Measurements from ENCODE around the gene FOXO6.

FOXO6 gene

GRCh38 chr1:41340655-41341364 lies 20.4 kb upstream of the FOXO6 start:
- Mint-ChIP-seq H3K9me3 (peaks cover 3% of the 10 kb centered on the region), H3K27ac (no peak overlapping the region), H3K4me1 (ENCODE audit: low read depth) (peaks cover 12% of the 10 kb centered on the region), H3K27me3 (ENCODE audit: low read depth) (peaks cover 37% of the 10 kb centered on the region), H3K36me3 (ENCODE audit: low read depth) (no peaks in the 10 kb centered on the region), H3K4me3 (no peak overlapping the region)

DNA sequence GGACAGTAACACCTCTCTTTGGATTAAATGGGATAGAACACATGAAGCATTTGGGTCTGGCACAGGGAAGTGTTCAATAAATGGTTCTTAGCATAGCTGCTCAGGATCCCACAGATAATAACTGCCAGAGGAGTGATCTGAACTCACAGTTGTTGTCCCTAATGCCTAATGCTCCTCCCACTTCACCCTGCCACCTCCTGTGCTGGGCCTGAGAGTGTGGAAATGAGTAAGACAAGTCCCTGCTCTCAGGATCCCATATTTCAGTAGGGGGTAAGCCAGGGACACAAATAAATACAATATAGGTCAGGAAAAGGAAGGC lies 19.9 kb upstream of the FOXO6 start:
- Mint-ChIP-seq H3K4me3 (no peak overlapping the region), H3K27me3 (ENCODE audit: low read depth) (peaks cover 35% of the 10 kb centered on the region), H3K9me3 (peaks cover 3% of the 10 kb centered on the region), H3K36me3 (ENCODE audit: low read depth) (no peaks in the 10 kb centered on the region), H3K4me1 (ENCODE audit: low read depth) (peaks cover 12% of the 10 kb centered on the region), H3K27ac (no peak overlapping the region)

DNA sequence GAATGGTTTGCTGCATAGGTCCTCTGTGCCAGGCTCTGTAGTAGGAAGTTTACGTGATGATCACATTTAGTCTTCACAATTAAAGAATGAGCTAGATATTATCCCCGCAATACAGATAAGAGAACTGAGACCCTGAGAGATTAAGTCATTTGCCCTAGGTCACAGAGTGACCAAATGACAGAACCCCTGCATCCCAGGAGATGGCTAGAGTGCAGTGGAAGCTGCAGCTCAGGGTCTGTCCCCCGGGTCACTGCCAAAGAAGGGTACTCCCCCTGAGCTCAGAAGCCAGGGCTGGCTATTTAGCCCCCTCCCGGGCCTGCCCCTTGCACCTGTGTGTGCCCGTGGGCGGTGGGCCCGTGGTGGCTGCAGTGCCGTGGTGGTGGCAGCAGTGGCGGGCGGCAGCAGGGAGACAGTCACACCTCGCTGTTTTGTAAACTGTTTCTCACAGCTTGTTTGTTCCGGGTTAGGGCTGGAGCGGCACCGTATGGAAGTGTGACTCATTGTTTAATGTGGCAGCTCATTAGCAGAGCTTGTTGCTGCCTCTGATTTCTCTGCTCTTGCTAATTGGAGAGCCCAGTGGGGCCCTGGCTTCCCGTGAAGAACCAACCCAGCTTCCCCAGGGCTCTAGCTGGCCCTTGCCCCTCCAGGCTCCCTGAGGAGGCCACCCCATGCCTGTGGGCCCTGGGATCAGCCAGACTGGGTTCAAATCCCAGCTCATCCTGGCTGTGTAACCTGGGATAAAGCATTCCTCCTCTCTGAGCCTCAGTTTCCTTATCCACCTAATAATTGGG lies 19.3 kb upstream of the FOXO6 start:
- Mint-ChIP-seq H3K9me3 (peaks cover 3% of the 10 kb centered on the region), H3K36me3 (ENCODE audit: low read depth) (no peaks in the 10 kb centered on the region), H3K4me3 (no peak overlapping the region), H3K4me1 (ENCODE audit: low read depth) (peaks cover 12% of the 10 kb centered on the region), H3K27ac (no peak overlapping the region), H3K27me3 (ENCODE audit: low read depth) (peaks cover 31% of the 10 kb centered on the region)

DNA sequence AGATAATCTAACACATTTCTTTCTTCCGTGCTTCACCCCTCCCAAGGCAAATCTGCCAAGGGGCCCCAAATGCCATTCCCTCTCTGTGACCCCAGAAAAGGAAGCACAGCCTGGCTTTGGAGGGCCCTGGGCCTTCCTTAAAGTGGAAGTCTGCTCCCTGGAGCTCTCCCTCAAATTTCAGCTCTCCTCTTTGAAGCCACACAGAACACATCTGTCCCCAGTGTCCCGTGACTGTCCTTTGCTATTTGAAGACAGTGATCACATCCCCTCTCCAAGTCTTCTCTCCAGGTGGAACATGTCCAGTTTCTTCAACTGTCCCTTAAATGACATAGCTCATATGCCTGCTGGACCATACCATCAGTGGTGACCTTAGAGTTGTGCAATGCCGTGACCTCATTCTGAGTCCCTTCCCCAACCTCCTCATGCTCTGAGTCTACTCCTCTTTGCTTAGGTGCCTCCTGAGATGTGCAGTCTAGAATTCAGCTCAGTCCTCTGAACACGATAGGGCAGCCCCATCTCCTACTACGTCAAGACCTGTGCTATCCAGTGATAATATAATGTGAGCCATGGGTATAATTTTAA lies 18.4 kb upstream of the FOXO6 start:
- no peaks in the 10 kb centered on the region for H3K36me3 Mint-ChIP-seq (ENCODE audit: low read depth)
- no peak overlapping the region for H3K4me3 Mint-ChIP-seq
- H3K9me3 Mint-ChIP-seq = peaks cover 3% of the 10 kb centered on the region
- peaks cover 25% of the 10 kb centered on the region for H3K27me3 Mint-ChIP-seq (ENCODE audit: low read depth)
- peaks cover 12% of the 10 kb centered on the region for H3K4me1 Mint-ChIP-seq (ENCODE audit: low read depth)
- H3K27ac Mint-ChIP-seq = no peak overlapping the region

DNA sequence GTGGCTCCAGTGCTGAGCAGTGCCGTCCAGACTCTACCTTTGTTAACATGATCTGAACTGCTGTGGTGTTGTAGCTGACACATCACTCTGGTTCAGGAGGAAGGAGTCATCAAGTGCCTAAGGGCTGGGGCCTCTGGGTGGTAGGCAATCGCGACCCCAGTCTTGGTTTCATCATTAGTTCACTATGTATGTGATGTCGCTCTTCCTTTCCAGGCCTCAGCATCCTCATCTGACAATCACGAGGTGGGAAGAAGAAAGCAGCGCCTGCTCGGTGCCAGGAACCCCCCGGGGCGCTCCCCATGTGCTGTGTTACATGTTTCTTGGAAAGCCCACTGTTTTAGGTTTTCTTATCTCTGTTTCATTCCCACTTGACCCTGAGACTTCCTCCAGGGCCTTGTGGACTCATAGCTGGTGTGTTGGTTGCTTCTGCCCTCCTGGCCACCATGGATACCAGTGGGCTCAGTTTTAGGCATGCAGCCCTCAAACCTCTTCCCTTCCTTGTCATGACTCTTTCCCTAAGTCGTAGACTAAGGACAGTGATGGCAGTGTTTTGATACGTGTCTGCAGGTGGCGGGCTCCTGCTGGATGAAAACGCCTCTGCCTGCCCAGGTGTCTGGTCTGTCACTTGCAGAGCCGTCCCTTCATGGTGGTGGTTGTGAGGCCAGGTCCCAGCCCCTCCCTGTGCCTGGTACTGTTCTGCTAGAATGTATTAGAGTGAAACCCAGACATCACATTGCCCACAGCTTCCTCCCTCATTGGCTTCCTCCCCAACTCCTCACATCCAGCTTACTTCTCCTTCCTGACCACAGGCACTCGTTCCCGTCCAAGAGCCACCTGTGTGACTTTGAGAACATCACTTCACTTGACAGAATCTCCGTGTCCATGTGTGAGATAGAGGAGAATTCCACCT lies 17.2 kb upstream of the FOXO6 start:
- Mint-ChIP-seq H3K4me1 (ENCODE audit: low read depth) (peaks cover 12% of the 10 kb centered on the region), H3K27ac (peak overlapping the region; percentile 60), H3K36me3 (ENCODE audit: low read depth) (no peaks in the 10 kb centered on the region), H3K27me3 (ENCODE audit: low read depth) (peaks cover 18% of the 10 kb centered on the region), H3K9me3 (no peaks in the 10 kb centered on the region), H3K4me3 (no peak overlapping the region)

- H3K4me3 Mint-ChIP-seq = no peak overlapping the region
- H3K9me3 Mint-ChIP-seq = no peaks in the 10 kb centered on the region
- H3K36me3 Mint-ChIP-seq (ENCODE audit: low read depth) = no peaks in the 10 kb centered on the region
- no peak overlapping the region for H3K27ac Mint-ChIP-seq
- H3K4me1 Mint-ChIP-seq (ENCODE audit: low read depth) = peaks cover 12% of the 10 kb centered on the region
- H3K27me3 Mint-ChIP-seq (ENCODE audit: low read depth) = peaks cover 16% of the 10 kb centered on the region
Measured at GRCh38 chr1:41344708-41345159, 16.5 kb upstream of the FOXO6 start.

DNA sequence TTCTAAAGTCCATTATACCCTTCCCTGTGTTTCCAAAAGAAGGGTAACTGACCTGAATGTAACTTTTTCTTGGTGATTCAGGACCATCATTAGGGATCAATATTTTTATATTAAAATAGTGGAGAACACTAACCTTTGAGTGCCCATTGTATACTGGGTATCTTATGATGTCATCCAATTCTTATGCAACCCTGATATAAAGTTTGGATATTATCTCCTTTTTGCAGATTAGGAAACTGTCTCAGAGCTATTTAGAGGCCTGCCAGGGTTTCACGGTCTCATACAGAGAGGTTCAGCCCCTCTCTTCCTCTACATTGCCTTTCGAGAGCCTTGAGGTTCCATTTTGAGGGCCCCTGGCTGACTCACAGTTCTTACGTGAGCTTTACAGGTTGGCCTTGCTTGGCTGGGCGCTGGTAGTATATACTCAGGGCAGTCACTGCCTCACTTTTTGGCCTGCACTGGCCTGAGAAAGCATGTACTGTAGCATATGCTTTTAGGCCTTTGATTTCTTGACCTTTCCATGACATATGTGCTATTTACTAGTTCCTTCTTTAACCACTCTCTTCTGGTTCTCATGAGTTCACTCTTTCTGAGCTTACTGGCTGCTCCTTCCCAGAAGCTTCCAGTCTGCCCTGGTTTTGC lies 15.7 kb upstream of the FOXO6 start:
- peaks cover 16% of the 10 kb centered on the region for H3K27me3 Mint-ChIP-seq (ENCODE audit: low read depth)
- no peaks in the 10 kb centered on the region for H3K36me3 Mint-ChIP-seq (ENCODE audit: low read depth)
- no peak overlapping the region for H3K4me3 Mint-ChIP-seq
- peaks cover 12% of the 10 kb centered on the region for H3K4me1 Mint-ChIP-seq (ENCODE audit: low read depth)
- H3K27ac Mint-ChIP-seq = no peak overlapping the region
- no peaks in the 10 kb centered on the region for H3K9me3 Mint-ChIP-seq

DNA sequence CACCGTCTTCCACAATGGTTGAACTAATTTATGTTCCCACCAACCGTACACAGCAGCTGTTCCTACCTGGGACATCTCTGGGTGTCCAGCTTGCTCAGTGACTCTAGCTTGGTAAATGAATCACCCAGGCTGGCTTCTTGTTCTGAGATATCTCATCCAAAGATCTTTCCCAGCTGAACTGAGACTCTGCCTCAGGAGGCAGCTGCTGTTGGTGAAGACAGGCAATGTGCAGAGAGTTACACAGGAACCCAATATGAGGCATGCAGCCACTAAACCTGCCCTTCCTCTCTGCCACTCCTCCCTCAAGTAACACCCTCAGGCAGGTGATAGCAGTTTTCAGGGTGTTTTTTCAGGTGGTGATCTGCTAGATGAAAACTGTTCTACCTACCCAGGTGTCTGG lies 14.0 kb upstream of the FOXO6 start:
- Mint-ChIP-seq H3K4me1 (ENCODE audit: low read depth) (peaks cover 12% of the 10 kb centered on the region), H3K4me3 (no peak overlapping the region), H3K36me3 (ENCODE audit: low read depth) (no peaks in the 10 kb centered on the region), H3K9me3 (no peaks in the 10 kb centered on the region), H3K27me3 (ENCODE audit: low read depth) (peaks cover 15% of the 10 kb centered on the region), H3K27ac (no peak overlapping the region)

GRCh38 chr1:41348394-41348793 lies 12.8 kb upstream of the FOXO6 start:
- Mint-ChIP-seq H3K36me3 (ENCODE audit: low read depth) (no peaks in the 10 kb centered on the region), H3K27me3 (ENCODE audit: low read depth) (peaks cover 13% of the 10 kb centered on the region), H3K9me3 (no peaks in the 10 kb centered on the region), H3K27ac (no peak overlapping the region), H3K4me1 (ENCODE audit: low read depth) (peaks cover 12% of the 10 kb centered on the region), H3K4me3 (no peak overlapping the region)

DNA sequence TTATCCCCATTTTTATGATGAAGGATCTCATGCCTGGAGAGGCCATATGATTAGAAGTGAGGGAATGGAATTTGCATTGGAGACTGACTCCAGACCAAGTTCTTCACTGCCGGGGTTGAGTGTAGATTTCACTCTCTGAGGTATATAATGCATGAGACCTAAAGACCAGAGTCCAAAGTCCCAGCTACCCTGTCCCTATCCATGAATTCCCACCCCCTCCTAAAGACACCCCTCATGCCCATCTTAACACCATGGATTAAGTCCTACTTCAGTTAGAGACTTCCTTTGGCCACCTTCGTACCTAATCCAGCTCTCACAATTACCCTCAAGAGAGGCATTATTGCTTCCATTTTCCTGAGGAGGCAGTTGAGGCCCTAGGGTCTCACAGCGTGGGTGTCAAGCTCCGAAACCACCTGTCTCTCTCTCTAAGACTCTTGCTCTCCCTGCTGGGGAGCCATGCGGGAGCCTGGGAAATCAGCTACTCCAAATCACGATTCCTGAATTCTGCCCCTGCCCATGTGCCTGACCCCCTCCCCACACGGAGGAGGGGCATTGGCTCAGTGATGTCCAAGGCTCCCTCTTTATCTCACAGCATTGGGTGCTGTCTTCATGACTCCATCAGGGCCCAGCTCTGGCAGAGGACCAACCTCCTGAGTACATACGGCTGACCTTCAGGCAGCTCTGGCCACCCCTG lies 11.7 kb upstream of the FOXO6 start:
- no peak overlapping the region for H3K4me3 Mint-ChIP-seq
- H3K36me3 Mint-ChIP-seq (ENCODE audit: low read depth) = no peaks in the 10 kb centered on the region
- H3K27ac Mint-ChIP-seq = no peak overlapping the region
- peaks cover 5% of the 10 kb centered on the region for H3K4me1 Mint-ChIP-seq (ENCODE audit: low read depth)
- no peaks in the 10 kb centered on the region for H3K9me3 Mint-ChIP-seq
- peaks cover 13% of the 10 kb centered on the region for H3K27me3 Mint-ChIP-seq (ENCODE audit: low read depth)

DNA sequence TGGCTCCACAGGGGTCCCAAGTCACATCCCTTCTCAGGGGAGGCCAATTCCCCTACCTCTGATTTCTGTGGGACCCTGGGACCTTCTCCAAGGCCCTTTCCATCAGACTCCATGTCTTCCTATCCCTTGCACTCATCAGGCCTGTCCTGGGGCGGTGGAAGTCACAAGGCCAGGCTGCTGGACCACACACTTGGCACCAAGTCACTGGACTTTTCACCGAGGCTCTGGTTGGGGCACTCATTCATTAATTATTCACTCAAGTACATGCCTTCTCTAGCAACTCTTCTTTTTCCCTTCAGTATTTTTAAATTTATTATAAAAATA lies 11.2 kb upstream of the FOXO6 start:
- H3K36me3 Mint-ChIP-seq (ENCODE audit: low read depth) = no peaks in the 10 kb centered on the region
- peaks cover 13% of the 10 kb centered on the region for H3K27me3 Mint-ChIP-seq (ENCODE audit: low read depth)
- H3K27ac Mint-ChIP-seq = no peak overlapping the region

DNA sequence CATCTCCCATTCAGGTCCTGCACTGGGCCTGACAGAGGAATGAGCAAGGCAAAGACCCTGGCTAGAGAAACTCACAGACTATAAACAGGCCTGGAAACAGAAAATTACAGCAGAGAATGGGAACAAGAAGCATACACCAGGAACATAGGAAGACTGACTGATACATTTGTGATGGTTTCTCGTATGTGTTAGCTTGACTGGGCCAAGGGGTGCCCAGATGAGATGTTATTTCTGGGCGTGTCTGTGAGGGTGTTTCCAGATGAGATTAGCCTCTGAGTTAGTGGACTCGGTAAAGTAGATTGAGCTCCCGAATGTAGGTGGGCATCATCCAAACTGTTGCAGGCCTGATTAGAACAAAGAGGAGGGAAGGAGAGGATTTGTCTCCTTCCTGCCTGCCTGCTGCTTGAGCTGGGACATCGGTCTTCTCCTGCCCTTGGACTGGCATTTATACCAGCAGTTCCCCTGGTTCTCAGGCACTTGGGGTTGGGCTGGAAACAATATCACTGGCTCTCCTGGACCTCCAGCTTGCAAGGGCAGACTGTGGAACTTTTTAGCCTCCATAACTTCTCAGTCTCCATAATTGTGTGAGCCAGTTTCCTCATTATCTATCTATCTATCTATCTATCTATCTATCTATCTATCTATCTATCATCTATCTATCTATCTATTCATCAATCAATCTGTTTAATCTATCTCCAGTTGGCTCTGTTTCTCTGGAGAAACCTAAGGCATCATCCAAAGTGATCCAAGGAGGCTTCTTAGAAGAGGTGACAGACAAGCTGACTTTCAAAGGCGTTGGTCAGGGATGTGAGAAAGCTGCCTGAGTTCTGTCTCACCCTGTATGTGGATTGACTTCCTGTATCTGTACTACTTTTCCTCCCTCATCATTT lies 9.7 kb upstream of the FOXO6 start:
- Mint-ChIP-seq H3K27me3 (ENCODE audit: low read depth) (peaks cover 18% of the 10 kb centered on the region), H3K4me1 (ENCODE audit: low read depth) (no peaks in the 10 kb centered on the region), H3K36me3 (ENCODE audit: low read depth) (no peaks in the 10 kb centered on the region), H3K4me3 (no peak overlapping the region), H3K9me3 (no peaks in the 10 kb centered on the region), H3K27ac (no peak overlapping the region)

More for the DNA sequence above, 11.2 kb upstream of the FOXO6 start:
- Mint-ChIP-seq H3K4me1 (ENCODE audit: low read depth) (peaks cover under 1% of the 10 kb centered on the region), H3K4me3 (no peak overlapping the region), H3K9me3 (no peaks in the 10 kb centered on the region)

DNA sequence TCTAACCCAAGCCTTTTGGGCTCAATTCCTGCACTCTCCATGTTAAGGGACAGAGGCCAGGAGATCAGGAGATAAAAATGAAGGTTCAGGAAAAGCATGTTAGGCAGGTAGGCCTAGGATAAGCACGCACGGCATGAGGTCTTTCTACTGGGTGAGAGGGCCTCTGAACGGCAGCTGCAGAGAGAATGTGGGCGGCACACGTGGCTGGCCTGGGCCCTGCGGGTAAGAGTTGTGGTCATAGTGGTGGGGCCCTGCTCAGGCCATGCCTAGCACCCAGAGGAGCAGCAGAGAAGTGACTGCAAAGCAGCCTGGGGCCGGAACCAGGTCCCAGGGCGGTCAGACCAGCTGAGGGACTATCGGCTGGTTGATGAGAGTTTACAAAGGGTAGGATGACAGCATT lies 7.5 kb upstream of the FOXO6 start:
- H3K4me1 Mint-ChIP-seq (ENCODE audit: low read depth) = no peaks in the 10 kb centered on the region
- H3K27me3 Mint-ChIP-seq (ENCODE audit: low read depth) = peaks cover 30% of the 10 kb centered on the region
- no peak overlapping the region for H3K4me3 Mint-ChIP-seq
- no peaks in the 10 kb centered on the region for H3K36me3 Mint-ChIP-seq (ENCODE audit: low read depth)
- H3K27ac Mint-ChIP-seq = no peak overlapping the region
- no peaks in the 10 kb centered on the region for H3K9me3 Mint-ChIP-seq
